GM18951 (cell line): ENCODE results near the gene AFAP1.
"Not testable (repeated sequence)": the region's sequence is repeated elsewhere in the genome, so short reads cannot be mapped to it uniquely, and the experiment has no call there.

Experiments
- POLR2A ChIP-seq: IDR thresholded peaks from 4 replicates; pipeline ENCODE4 v1.6.1; 2011; ENCODE audit warnings: mild to moderate bottlenecking; ENCODE audit not compliant: insufficient read length, insufficient read depth; ENCODE audit errors: extremely low read depth
- in situ Hi-C: fragments of 300-500 bp; cut with MboI; formaldehyde crosslinking; loops from one replicate; pipeline ENCODE4 v1.12.0; 2022; ENCODE audit warnings: low sequenced_read_pairs, mixed read lengths, inconsistent platforms; ENCODE audit not compliant: unreplicated experiment

The AFAP1 gene

DNA sequence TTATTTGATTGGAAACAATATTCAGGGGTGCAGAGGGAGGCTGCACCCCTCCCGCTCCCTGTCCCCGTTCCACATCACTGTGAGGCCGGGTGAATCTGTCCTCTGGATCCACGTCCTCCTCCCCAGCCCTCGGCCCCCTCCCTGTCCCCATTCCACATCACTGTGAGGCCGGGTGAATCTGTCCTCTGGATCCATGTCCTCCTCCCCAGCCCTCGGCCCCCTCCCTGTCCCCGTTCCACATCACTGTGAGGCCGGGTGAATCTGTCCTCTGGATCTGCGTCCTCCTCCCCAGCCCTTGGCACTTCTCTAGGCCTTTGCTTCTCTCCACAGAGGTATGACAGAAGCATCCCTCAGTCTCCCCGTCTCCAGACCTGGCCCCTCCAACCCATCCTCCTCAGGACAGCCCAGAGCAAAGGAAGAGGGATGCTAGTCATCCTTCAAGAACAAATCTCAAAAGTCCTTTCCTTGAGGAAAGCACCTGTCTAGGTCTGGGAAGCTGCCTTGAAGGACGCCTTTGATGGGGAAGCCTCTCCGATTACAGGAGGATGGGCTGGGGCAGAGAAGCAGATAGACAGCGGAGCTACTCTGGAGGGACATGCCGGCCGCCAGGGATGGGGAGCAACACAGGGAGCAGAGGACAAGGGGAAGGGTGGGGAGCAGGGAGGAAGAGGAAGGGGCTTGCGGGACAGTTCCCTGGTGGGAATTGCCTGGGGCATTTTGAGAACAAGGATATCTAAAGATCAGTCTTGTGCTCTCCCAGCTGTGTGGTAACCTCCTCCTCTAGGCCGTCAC lies 10.8 kb upstream of the AFAP1 start:
- TF ChIP-seq POLR2A: no peak
- in situ Hi-C loops: no loop called here

DNA sequence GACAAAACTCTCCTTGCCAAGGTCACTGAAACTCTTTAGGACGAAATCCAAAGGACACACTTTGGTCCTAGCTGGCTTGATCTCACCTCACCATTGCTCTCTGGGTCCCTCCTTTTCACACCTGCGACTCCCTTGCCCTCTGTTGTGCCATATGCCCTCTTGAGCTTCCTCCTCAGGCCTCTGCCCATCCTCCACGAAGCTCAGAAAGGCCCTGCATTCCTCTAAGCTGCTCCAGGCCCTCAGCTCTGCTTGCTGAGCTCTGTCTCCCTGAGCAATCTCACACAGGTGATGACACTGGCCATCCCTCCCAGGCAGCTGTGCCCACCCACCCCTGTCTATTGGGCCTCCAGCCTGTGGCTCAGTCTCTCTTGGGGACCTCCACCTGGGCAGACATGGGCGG lies 10.1 kb upstream of the AFAP1 start:
- in situ Hi-C loops: no loop called here
- no peak for TF ChIP-seq POLR2A

DNA sequence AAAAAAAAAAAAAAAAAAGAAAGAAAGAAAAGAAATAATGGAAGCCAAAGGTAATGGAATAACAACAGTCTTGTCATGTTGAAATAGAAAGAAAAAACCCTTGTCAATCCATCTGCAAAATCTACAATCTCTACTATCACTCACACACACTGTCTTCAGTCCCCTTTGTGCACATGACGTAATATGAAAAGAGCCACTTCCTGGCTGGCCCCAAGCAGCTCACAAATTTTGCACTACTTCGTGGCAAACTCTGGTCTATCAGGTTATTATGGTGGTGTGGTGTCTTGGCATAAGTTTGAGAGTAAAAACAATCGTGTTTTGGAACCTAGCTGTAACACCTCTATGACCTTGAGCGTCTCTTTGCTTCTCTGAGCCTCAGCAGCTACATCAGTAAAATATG lies 8.3 kb upstream of the AFAP1 start:
- in situ Hi-C loops: no loop called here
- TF ChIP-seq POLR2A: no peak

DNA sequence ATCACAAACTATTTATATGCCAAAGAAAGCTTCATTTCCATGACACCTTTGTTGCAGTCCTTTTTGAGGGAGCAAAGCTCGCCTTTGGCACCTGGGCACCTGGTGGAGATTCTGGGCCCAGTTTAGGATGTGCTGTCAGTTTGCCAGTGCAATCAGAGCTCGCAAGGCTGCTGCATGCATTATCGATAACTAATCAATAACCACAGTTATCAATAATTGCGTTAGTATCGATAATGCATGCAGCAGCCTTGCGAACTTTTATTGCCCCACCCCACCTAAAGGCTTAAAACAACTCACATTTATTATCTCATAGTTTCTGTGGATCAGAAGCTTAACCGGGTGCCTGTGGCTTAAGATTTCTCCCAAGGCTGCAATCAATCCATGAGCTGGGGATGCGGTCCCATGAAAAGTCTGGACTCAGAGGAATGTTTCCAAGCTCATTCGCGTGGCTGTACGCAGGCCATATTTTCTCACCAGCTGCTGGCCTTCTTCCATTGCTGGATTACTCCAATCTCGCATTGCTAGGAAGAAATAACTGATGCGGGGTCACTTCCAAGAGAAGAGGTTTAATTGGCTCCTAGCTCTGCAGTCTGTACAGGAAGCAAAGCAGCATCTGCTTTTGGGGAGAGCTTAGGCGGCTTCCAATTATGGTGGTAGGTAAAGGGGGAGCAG lies 6.2 kb upstream of the AFAP1 start:
- in situ Hi-C loops: no loop called here
- no peak for TF ChIP-seq POLR2A

DNA sequence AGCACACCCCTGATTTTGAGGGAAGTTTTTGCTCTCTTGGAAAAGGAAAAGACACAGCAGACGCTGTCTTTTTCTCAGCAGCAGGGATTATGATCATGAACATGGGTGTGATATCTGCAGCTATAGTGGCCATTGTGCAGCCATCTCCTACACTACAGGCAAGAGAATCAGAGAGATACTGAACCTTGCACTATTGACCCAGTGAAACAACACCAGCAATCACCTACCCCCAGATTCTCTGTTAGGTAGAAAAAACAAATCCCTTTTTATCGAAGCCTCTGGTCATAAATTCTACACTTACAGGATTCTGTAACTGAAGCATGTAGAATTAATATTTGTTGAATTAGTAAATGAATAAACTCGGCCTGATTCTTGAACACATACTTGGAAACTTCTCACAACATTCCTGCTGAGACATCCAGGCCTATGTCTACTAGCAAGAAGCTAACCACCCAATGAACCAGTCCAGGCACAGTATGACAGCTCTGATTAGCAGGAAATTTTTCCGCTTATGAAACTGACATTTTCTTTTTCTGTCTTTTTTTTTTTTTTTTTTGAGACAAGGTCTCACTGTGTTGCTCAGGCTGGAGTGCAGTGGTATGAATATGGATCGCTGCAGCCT lies 5.0 kb upstream of the AFAP1 start:
- no peak for TF ChIP-seq POLR2A
- in situ Hi-C loops: no loop called here

DNA sequence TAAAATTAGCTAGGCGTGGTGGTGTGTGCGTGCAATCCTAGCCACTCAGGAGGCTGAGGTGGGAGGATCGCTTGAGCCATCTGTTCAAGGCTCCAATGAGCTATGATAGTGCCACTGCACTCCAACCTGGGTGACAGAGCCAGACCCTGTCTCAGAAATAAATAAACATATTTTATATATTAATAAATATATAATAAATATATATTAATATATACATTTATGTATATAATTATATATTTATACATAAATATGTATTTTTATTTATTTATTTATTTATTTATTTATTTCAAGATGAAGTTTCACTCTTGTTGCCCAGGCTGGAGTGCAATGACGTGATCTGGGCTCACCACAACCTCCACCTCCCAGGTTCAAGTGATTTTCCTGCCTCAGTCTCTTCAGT lies 4.0 kb upstream of the AFAP1 start:
- in situ Hi-C loops: not testable (repeated sequence)

DNA sequence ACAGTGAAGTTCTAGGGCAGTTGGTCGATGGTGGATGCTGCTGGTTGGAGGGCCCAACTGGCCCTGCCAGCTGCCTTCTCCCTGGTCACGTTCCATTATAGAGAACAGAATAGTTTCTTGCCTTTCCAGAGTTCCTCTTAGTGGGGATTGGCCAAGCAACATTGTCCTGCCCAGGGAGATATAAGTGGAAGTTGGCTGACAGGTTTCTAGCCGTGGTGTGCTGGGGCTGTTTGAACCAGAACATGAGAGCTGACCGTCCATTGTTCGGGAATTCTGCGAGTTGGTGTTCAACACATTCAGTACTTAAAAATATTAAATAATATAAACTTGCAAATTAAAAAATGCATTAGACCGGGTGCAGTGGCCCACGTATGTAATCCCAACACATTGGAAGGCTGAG lies 3.5 kb upstream of the AFAP1 start:
- in situ Hi-C loops: no loop called here
- no peak for TF ChIP-seq POLR2A

DNA sequence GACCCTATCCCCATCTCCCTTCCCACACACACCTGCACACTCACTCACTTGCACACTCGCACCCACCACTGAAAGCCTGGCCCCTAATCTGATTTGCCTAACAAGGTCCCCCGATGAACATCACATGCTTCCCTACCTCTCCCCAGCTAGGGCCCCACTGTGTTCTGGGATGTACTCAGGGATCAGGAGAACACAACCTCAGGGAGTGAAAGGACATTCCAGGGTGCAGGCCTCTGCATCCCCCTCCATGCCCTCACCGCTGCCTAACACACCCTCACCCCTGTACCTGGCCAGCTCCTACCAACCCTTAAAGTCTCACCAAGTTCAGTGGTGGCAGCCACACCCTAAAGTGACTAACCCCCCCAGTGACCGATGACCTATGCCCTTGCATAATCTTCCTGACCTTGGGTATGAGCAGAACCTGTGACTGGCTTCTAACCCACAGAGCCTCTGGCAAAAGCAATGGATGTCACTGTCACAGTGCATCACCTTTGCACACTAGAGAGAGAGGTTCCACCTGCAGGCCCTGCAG lies 2.4 kb upstream of the AFAP1 start:
- in situ Hi-C loops: no loop called here
- TF ChIP-seq POLR2A: no peak

DNA sequence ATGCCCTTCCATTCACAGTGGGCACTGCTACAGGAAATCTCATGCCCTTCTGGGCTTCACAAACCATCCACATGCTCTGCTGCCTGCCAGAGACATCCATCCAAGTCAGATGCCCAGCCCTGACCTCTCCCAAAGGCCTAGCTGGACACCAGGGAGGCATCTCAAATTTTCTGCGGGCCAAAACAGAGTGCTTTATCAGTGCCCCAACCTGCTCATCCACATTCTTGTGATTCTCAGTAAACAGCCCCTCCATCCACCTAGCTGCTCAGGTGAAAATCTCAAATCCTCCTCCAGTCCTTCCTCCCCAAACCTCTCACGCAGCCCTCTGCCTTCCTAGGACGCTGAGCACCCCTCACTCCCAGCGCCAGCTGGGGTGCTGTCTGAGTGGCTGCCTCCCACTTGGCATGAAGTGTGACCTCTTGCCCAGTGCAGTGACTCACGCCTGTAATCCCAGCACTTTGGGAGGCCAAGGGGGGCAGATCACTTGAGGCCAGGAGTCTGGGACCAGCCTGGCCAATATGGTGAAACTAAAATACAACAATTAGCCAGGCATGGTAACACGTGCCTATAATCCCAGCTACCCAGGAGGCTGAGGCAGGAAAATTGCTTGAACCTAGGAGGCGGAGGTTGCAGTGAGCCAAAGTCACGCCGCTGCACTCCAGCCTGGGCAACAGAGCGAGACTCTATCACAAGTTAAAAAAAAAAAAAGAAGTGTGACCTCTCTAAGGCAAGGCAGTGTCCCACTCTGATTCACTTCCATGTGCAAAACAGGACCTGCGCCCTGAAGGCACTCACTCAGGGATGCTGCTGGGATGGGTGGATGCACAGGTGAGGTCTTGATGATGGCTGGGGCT lies 1.7 kb upstream of the AFAP1 start:
- in situ Hi-C loops: no loop called here
- TF ChIP-seq POLR2A: no peak

DNA sequence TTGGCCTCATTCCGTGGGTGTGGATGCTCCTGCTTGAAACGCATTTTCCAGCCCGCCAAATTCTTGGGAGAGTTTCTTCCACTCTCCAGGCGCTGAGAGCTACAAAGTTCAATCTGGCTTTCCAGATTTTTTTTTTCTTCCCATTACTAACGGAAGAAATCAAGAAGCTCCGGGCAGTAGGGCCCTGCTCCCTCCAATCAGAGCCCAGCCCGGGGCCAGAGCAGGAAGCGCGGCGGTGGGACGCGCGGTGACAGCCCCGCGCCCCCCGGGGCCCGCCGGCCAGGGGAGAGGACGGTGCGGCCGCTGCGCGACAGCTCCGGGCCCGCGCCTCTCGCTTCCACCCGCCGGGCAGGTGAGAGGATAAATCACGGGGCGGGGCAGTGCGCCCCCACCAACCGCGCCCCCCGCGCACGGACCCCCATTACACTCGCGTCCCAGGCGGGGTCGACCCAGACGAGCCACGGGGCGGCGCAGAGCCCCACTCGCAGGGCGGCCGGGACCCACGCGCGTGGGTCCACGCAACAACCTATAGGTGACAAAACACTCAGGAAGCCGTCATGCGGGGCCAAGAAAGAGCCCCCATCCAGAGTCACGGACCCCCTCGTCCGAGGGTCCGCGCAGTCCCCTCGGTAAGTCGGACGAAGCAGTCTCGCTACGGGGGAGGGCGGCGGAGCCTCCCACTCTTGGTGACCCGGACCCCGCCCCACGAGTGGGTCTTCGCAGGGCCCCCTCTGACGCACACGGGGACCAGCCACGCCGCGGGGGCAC lies 868 bp downstream of the AFAP1 start:
- no peak for TF ChIP-seq POLR2A
- in situ Hi-C loops: no loop called here

DNA sequence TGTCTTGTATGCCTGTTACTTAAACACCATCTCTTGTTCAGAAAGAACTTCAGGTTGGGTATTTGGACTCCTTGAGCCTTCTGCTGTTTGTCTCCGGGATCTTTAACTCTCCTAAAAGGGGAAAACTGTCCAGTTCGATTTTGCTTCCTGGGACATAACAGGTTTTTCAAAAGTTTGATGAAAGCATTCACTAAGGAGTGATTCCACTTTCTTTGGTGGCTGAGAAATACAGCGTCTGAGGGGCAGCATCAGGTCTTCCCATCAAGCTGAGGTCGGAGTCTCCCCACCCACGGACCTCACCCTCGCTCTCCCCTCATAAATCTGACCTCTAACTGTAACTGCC lies 1.4 kb downstream of the AFAP1 start:
- in situ Hi-C loops: no loop called here
- no peak for TF ChIP-seq POLR2A

DNA sequence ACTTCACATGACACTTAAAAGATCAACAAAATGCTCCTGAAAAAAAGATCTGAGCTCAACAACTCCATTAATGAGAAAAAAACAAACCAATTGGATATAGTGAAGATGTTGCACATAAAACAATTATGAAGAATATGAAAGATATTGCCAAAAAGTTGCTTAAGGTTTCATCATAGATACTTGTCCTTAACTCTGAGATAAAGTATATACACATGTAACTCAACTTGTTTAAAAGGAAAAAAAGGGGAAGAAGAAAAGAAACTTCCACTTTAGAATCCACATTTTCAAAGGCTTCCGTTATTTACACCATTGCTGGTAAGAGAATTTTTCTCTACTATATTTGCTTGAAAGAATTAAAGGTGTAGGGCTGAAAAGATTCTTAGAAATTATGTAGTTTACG lies 2.7 kb downstream of the AFAP1 start:
- no peak for TF ChIP-seq POLR2A
- in situ Hi-C loops: no loop called here
